H1 (cell line): ENCODE data around the gene MID1. TPM values are rescaled to one million over a fixed set of nuclear protein-coding genes. Genes with fewer than 3 reads are reported as not detected.

Experiments used
- CTCF ChIA-PET: fragments of 300-600 bp; sonication (Branson Sonifier 250); formaldehyde crosslinking; loops from one replicate; lab custom pipeline; 2021; ENCODE audit not compliant: partially characterized antibody; lab: Charles Lee
- POLR2A ChIA-PET: fragments of 300-600 bp; sonication (Branson Sonifier 250); formaldehyde crosslinking; loops from one replicate; lab custom pipeline; 2021; ENCODE audit warnings: inconsistent platforms; ENCODE audit not compliant: partially characterized antibody; lab: Charles Lee
- DNase-seq, 2 experiments: peaks; one replicate each; pipeline versions ENCODE4 v3.0.0 to v3.0.0-alpha.2; 2010 to 2022; ENCODE audit warnings: low spot score in 2 of 2, low read depth in 1 of 2, mixed read lengths in 1 of 2
- FAIRE-seq: peaks from 2 replicates; lab custom pipeline; 2011; peaks lifted over from hg19 to GRCh38; lab: Jason Lieb, UNC
- H2AFZ ChIP-seq: 2 replicates; pipeline ENCODE4 v1.8.1; 2012; ENCODE audit warnings: low read length, inconsistent platforms
- H2AK5ac ChIP-seq: 2 replicates; pipeline ENCODE4 v1.6.1; 2013; ENCODE audit warnings: low read depth, low read length
- H2BK120ac ChIP-seq: replicated peaks from 2 replicates; pipeline ENCODE3; 2013; ENCODE audit warnings: low read depth, low read length, inconsistent platforms
- H2BK12ac ChIP-seq: 2 replicates; pipeline ENCODE4 v1.6.1; 2013; ENCODE audit warnings: low read depth, low read length
- H2BK15ac ChIP-seq: 2 replicates; pipeline ENCODE4 v1.6.1; 2013; ENCODE audit warnings: low read length
- H2BK20ac ChIP-seq: 2 replicates; pipeline ENCODE4 v1.6.1; 2013; ENCODE audit warnings: low read length
- H2BK5ac ChIP-seq: 2 replicates; pipeline ENCODE4 v1.6.1; 2013; ENCODE audit warnings: low read depth, low read length
- H3K14ac ChIP-seq: 2 replicates; pipeline ENCODE4 v1.6.1; 2013; ENCODE audit warnings: inconsistent platforms; ENCODE audit not compliant: insufficient read length
- H3K18ac ChIP-seq: 2 replicates; pipeline ENCODE4 v1.6.1; 2013; ENCODE audit warnings: low read length; ENCODE audit errors: extremely low read depth
- H3K23ac ChIP-seq: 2 replicates; pipeline ENCODE4 v1.6.1; 2013; ENCODE audit warnings: inconsistent platforms; ENCODE audit not compliant: insufficient read length
- H3K23me2 ChIP-seq: 2 replicates; pipeline ENCODE4 v1.6.1; 2013; ENCODE audit warnings: low read depth, low read length
- H3K27ac ChIP-seq: 2 replicates; pipeline ENCODE4 v1.6.1; 2011; ENCODE audit warnings: low read depth, low read length, inconsistent platforms
- H3K27me3 ChIP-seq, 4 experiments: replicated peaks in 1 of 4; 1 replicate in 1 of 4; 2 replicates in 3 of 4; pipeline versions ENCODE4 v1.6.1 to v1.8.1; 2011 to 2013; ENCODE audit warnings: low read length in 3 of 4, mild to moderate bottlenecking in 3 of 4, inconsistent platforms in 2 of 4, mixed read lengths in 2 of 4, moderate library complexity in 1 of 4; ENCODE audit not compliant: control insufficient read depth in 3 of 4, insufficient read depth in 3 of 4; ENCODE audit errors: extremely low read depth in 1 of 4
- H3K36me3 ChIP-seq, 4 experiments: 2 replicates each; pipeline versions ENCODE4 v1.6.1 to v1.8.1; 2011 to 2013; ENCODE audit warnings: mild to moderate bottlenecking in 4 of 4, low read length in 3 of 4, moderate library complexity in 2 of 4, control low read depth in 1 of 4, inconsistent platforms in 1 of 4; ENCODE audit not compliant: insufficient read depth in 4 of 4, control insufficient read depth in 2 of 4
- H3K4ac ChIP-seq: replicated peaks from 2 replicates; pipeline ENCODE3; 2013; ENCODE audit warnings: low read length, low read depth, mixed read lengths, inconsistent platforms; ENCODE audit not compliant: insufficient read length
- H3K4me1 ChIP-seq, 4 experiments: replicated peaks in 1 of 4; 1 replicate in 1 of 4; 2 replicates in 3 of 4; pipeline versions ENCODE4 v1.6.1 to v1.8.1; 2011 to 2013; ENCODE audit warnings: low read length in 3 of 4, inconsistent platforms in 2 of 4, mixed read lengths in 1 of 4; ENCODE audit not compliant: insufficient read depth in 4 of 4, control insufficient read depth in 3 of 4
- H3K4me2 ChIP-seq, 2 experiments: 2 replicates each; pipeline versions ENCODE4 v1.6.1 to v1.8.1; 2011 to 2013; ENCODE audit warnings: low read depth in 2 of 2, low read length in 2 of 2, control low read depth in 1 of 2, inconsistent platforms in 1 of 2, mild to moderate bottlenecking in 1 of 2; ENCODE audit not compliant: insufficient read depth in 1 of 2
- H3K4me3 ChIP-seq, 4 experiments: fragments of 200-600, 300-600 bp in 1 of 4; sonication (generic), shearing (Covaris generic), sonication (Bioruptor Twin) in 1 of 4; 2 replicates each; pipeline versions ENCODE4 v1.5.1 to v1.8.1; 2011 to 2016; ENCODE audit warnings: low read length in 4 of 4, low read depth in 3 of 4, control low read depth in 2 of 4, inconsistent platforms in 2 of 4, mild to moderate bottlenecking in 2 of 4, mixed read lengths in 1 of 4, moderate library complexity in 1 of 4; ENCODE audit not compliant: insufficient read depth in 2 of 4; ENCODE audit errors: extremely low read depth in 1 of 4
- H3K56ac ChIP-seq: replicated peaks from 2 replicates; pipeline ENCODE3; 2013; ENCODE audit warnings: low read depth, mild to moderate bottlenecking, mixed read lengths, low read length, inconsistent platforms; ENCODE audit not compliant: insufficient read length
- H3K79me1 ChIP-seq: 2 replicates; pipeline ENCODE4 v1.6.1; 2013; ENCODE audit warnings: low read depth, low read length, control low read depth
- H3K79me2 ChIP-seq, 2 experiments: 2 replicates each; pipeline versions ENCODE4 v1.6.1 to v1.8.1; 2012 to 2013; ENCODE audit warnings: low read length in 2 of 2, mild to moderate bottlenecking in 2 of 2, inconsistent platforms in 1 of 2; ENCODE audit not compliant: insufficient read depth in 2 of 2, control insufficient read depth in 1 of 2
- H3K9ac ChIP-seq, 4 experiments: replicated peaks in 1 of 4; 1 replicate in 1 of 4; 2 replicates in 3 of 4; pipeline versions ENCODE4 v1.6.1 to v1.8.1; 2011 to 2013; ENCODE audit warnings: low read depth in 3 of 4, low read length in 3 of 4, control low read depth in 2 of 4, mild to moderate bottlenecking in 2 of 4, moderate library complexity in 2 of 4, inconsistent platforms in 1 of 4; ENCODE audit errors: extremely low read depth in 1 of 4
- H3K9me3 ChIP-seq, 2 experiments: 2 replicates each; pipeline versions ENCODE4 v1.6.1 to v1.8.1; 2012 to 2013; ENCODE audit warnings: mild to moderate bottlenecking in 2 of 2, moderate library complexity in 2 of 2, control low read depth in 1 of 2, inconsistent platforms in 1 of 2, low read depth in 1 of 2, low read length in 1 of 2, mixed read lengths in 1 of 2; ENCODE audit not compliant: insufficient read depth in 2 of 2
- H4K20me1 ChIP-seq, 2 experiments: replicated peaks in 1 of 2; 2 replicates each; pipeline versions ENCODE3 to v1.8.1; 2011 to 2013; ENCODE audit warnings: inconsistent platforms in 2 of 2, low read length in 2 of 2, mild to moderate bottlenecking in 1 of 2; ENCODE audit not compliant: insufficient read depth in 2 of 2, control insufficient read depth in 1 of 2
- H4K5ac ChIP-seq: 2 replicates; pipeline ENCODE4 v1.6.1; 2013; ENCODE audit warnings: low read length, low read depth, mixed read lengths, inconsistent platforms; ENCODE audit not compliant: insufficient read length
- H4K8ac ChIP-seq: 2 replicates; pipeline ENCODE4 v1.8.0; 2013; ENCODE audit warnings: mild to moderate bottlenecking, moderate library complexity, low read length, inconsistent platforms; ENCODE audit not compliant: insufficient read depth; ENCODE audit errors: extremely low read depth
- H4K91ac ChIP-seq: replicated peaks from 2 replicates; pipeline ENCODE3; 2013; ENCODE audit warnings: low read length, mixed read lengths, inconsistent platforms; ENCODE audit not compliant: insufficient read length
- CBX8 ChIP-seq: fragments of 300-800, 300-1000 bp; sonication (generic); IDR thresholded peaks from 2 replicates; pipeline ENCODE4 v1.7.1; 2016; ENCODE audit warnings: low read depth, low read length, borderline replicate concordance
- CEBPB ChIP-seq: IDR thresholded peaks from 2 replicates; pipeline ENCODE4 v1.6.1; 2012; ENCODE audit warnings: low read depth, low read length
- GABPA ChIP-seq: IDR thresholded peaks from 2 replicates; pipeline ENCODE4 v1.6.1; 2011; ENCODE audit warnings: mild to moderate bottlenecking, low read length, moderate library complexity, borderline replicate concordance; ENCODE audit not compliant: insufficient read depth
- POLR2A ChIP-seq, 2 experiments: IDR thresholded peaks; 1 replicate in 1 of 2; 2 replicates in 1 of 2; pipeline ENCODE4 v1.6.1; 2011; ENCODE audit warnings: low read depth in 2 of 2, low read length in 2 of 2, mild to moderate bottlenecking in 2 of 2; ENCODE audit errors: control extremely low read depth in 1 of 2
- WGBS, 2 experiments: shearing (Covaris generic) in 1 of 2; methylation state at CpG; one replicate each; pipeline versions ENCODE4 v1.1.6 to v1.1.7; 2013 to 2015; ENCODE audit warnings: low lambda C conversion rate in 2 of 2, mixed read lengths in 2 of 2, inconsistent platforms in 1 of 2, low coverage in 1 of 2, missing lambda C conversion rate in 1 of 2; ENCODE audit not compliant: insufficient replicate concordance in 2 of 2, insufficient coverage in 1 of 2, insufficient read length in 1 of 2; ENCODE audit errors: extremely low coverage in 1 of 2, missing lambda C conversion rate in 1 of 2; 5-methylcytosine and 5-hydroxymethylcytosine counted together
- polyA plus RNA-seq, 7 experiments: library from polyadenylated mRNA; depleted of rRNA in 3 of 7; stranded (reverse) in 5 of 7; unstranded in 2 of 7; fragments of >200 nt in 5 of 7; fragments of 200-250 nt in 2 of 7; gene quantifications; 1 replicate in 5 of 7; 2 replicates in 1 of 7; 4 replicates in 1 of 7; pipeline versions ENCODE4 v1.2.1 to v1.2.3, GENCODE V29; 2011 to 2013; ENCODE audit warnings: missing spikeins in 2 of 7, mixed read lengths in 2 of 7
- total RNA-seq: library from RNA; stranded (reverse); fragmentation: NEBNext Ultra II Directional; extraction: Animal tissue kit (Norgen Biotek cat#: 25700); gene quantifications from 2 replicates; pipeline ENCODE4 v1.2.1, GENCODE V29; 2021
- TF ChIP-seq, protein P1 (sequence below): IDR thresholded peaks from 2 replicates; pipeline ENCODE4 v1.6.1; 2011; ENCODE audit warnings: low read depth, mild to moderate bottlenecking, low read length; ENCODE audit not compliant: insufficient read depth

Gene MID1
- total and polyA plus RNA-seq, 2 of the 8 experiments (the other 6 are each of a cell fraction or from before 2014, with no cell fraction given) = 12.9 to 54.3 TPM

DNA sequence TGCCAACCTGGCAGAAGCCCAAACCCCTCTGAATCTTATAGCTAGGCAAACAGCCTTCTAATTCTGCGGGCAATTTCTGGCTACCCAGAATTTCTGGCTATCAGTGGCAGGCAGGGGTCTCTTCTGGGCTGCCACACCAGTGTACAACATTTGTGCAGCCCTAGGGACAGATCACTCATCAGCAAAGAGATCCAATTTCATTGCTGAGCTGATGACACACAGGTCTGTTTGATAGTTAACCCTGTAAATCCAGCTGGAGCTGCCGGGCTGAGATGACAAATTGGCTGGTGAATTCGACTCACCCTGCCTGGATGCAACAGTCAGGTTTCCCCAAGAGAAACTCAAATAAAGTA, 2.4 kb downstream of the MID1 start:
- 75% methylated on average over 3 of the region's 3 CpGs; no CpG with 5 or more reads in 1 of the 2 experiments for WGBS, 2 experiments
- Histone ChIP-seq H3K9ac (peak overlapping the region in 1 of 4 experiments; percentile 22; a peak in 2 of 7 replicates), H2BK5ac (no peak overlapping the region; the same call in 1 of the 2 replicates), H3K23ac (no peak overlapping the region), H4K91ac (no peak overlapping the region), H3K36me3 (no peaks in the 10 kb centered on the region), H2AK5ac (no peak overlapping the region), H4K20me1 (peaks cover 0 to 1% of the 10 kb centered on the region in 2 experiments), H3K18ac (no peak overlapping the region), H3K4me3 (peak overlapping the region in 1 of 4 experiments; percentile 82; a peak in 3 of 8 replicates), H3K4ac (no peak overlapping the region), H2AFZ (no peak overlapping the region), H3K14ac (no peak overlapping the region), H3K4me2 (peak overlapping the region; percentile 79 to 94), H3K23me2 (0 out of 2 replicates have a peak, but pooled peaks cover 6% of the 10 kb centered on the region), H2BK12ac (no peak overlapping the region), H4K8ac (no peak overlapping the region), H3K56ac (no peak overlapping the region), H3K4me1 (peaks cover 4 to 20% (median 6%) of the 10 kb centered on the region in 4 experiments), H3K79me2 (peaks cover 0 to 67% of the 10 kb centered on the region in 2 experiments), H3K27me3 (no peaks in the 10 kb centered on the region), H2BK15ac (no peak overlapping the region), H2BK20ac (no peak overlapping the region), H2BK120ac (peak overlapping the region; percentile 6), H3K79me1 (peaks cover 8% of the 10 kb centered on the region; the same call in 1 of the 2 replicates), H3K9me3 (no peaks in the 10 kb centered on the region), H3K27ac (no peak overlapping the region), H4K5ac (no peak overlapping the region)
- FAIRE-seq = no peak
- CTCF ChIA-PET = interaction anchor here (1.9 kb wide), 1 partner anchor 20 kb away, joined by 6 read pairs; no protein-coding TSS in a partner anchor
- no peak for DNase-seq
- POLR2A ChIA-PET = interaction anchor here (0.9 kb wide), 1 partner anchor 17 kb away, joined by 3 read pairs; no protein-coding TSS in a partner anchor
- TF ChIP-seq CEBPB = no peak
- no peak for TF ChIP-seq POLR2A (IDR thresholded peaks at IDR 0.05; ENCODE audit: control extremely low read depth in 1 of 2, low read depth in 2 of 2, low read length in 2 of 2)
- TF ChIP-seq CBX8 = no peak
- TF ChIP-seq, protein P1, sequence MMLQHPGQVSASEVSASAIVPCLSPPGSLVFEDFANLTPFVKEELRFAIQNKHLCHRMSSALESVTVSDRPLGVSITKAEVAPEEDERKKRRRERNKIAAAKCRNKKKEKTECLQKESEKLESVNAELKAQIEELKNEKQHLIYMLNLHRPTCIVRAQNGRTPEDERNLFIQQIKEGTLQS = no peak
- no peak for TF ChIP-seq GABPA
